Omental fat pad (tissue), 4 donors: ENCODE data around the gene HGFAC. TPM values are rescaled to one million over a fixed set of nuclear protein-coding genes. Genes with fewer than 3 reads are reported as not detected.

Experiments used
- ATAC-seq: fragments of 150-250 bp; one replicate; pipeline ENCODE4 v1.9.1; 2016; ENCODE audit warnings: mild to moderate bottlenecking, moderate library complexity; ENCODE audit not compliant: low FRiP score
- DNase-seq: peaks from one replicate; pipeline ENCODE4 v3.0.0-alpha.2; 2019; ENCODE audit warnings: low spot score
- CTCF ChIP-seq, 3 donors: fragments of 450-650 bp; IDR thresholded peaks; one replicate each; pipeline ENCODE4 v1.5.1; 2016 to 2017; ENCODE audit warnings: antibody characterized with exemption in 3 of 3, mild to moderate bottlenecking in 3 of 3, moderate library complexity in 2 of 3
- total RNA-seq, 4 donors: library from RNA; depleted of rRNA; stranded (reverse); fragments of >200 nt; gene quantifications; one replicate each; pipeline ENCODE4 v1.1.0, GENCODE V29; 2016

The HGFAC gene
- total RNA-seq, 4 donors from 2014 or later = not detected

- DNase-seq (no peak), ATAC-seq (no peak)
- no peak for TF ChIP-seq CTCF (IDR thresholded peaks at IDR 0.05)
Observed at GRCh38 chr4:3473181-3473950, 31.6 kb downstream of the HGFAC start.

GRCh38 chr4:3473996-3474765 is 32.4 kb downstream of the HGFAC start:
- DNase-seq = no peak
- no peak for ATAC-seq
- no peak for TF ChIP-seq CTCF (IDR thresholded peaks at IDR 0.05)

- no peak for DNase-seq
- ATAC-seq = no peak
- TF ChIP-seq CTCF (IDR thresholded peaks at IDR 0.05) = no peak
Observed at GRCh38 chr4:3475041-3475712, 33.4 kb downstream of the HGFAC start.

- ATAC-seq = no peak
- no peak for DNase-seq
- TF ChIP-seq CTCF (IDR thresholded peaks at IDR 0.05) = no peak
Observed at GRCh38 chr4:3475713-3476260, 34.0 kb downstream of the HGFAC start.

- no peak for ATAC-seq
- no peak for DNase-seq
- no peak for TF ChIP-seq CTCF (IDR thresholded peaks at IDR 0.05)
Observed at GRCh38 chr4:3476341-3476747, 34.6 kb downstream of the HGFAC start.

- TF ChIP-seq CTCF (IDR thresholded peaks at IDR 0.05) = no peak
- DNase-seq (no peak), ATAC-seq (no peak)
Observed at GRCh38 chr4:3476936-3477749, 35.4 kb downstream of the HGFAC start.
